ENCODE results near the gene IKBIP. TPM values are rescaled to one million over a fixed set of nuclear protein-coding genes. Genes with fewer than 3 reads are reported as not detected.

Gene IKBIP
- 10 to 100 TPM; 14.5 to 16.8 TPM for total RNA-seq

GRCh38 chr12:98644712-98645571 is at the start of gene IKBIP, which contains the start of gene APAF1:
TSS of gene IKBIP (minus strand) at chr12:98644788. CDS start at chr12:98644701, 87 bp downstream.
TSS of gene APAF1 (plus strand) at chr12:98645290. CDS start at chr12:98648360, 3,070 bp downstream.
- H3K27me3 Mint-ChIP-seq (ENCODE audit: low read depth): no peaks in the 10 kb centered on the region
- peaks cover 24% of the 10 kb centered on the region for H3K4me1 Mint-ChIP-seq (ENCODE audit: low read depth)
- H3K36me3 Mint-ChIP-seq (ENCODE audit: low read depth): peaks cover 10% of the 10 kb centered on the region
- CTCF ChIA-PET: interaction anchor here (0.6 to 1.1 kb wide), 5 partner anchors 50 to 136 kb away, joined by 3 to 5 read pairs (median 4); partner anchors contain the start of gene SLC25A3
- H3K27ac Mint-ChIP-seq: peak within 1 kb of the TSS; percentile 95
- intact Hi-C loops (cut with micrococcal nuclease): loop anchor here (1.0 to 2.0 kb wide), 9 partner anchors 11 to 1555 kb away; partner anchors contain the start of genes ACTR6 and SLC25A3
- peak within 1 kb of the TSS; percentile 96 for H3K4me3 Mint-ChIP-seq
- peaks cover 1% of the 10 kb centered on the region for H3K9me3 Mint-ChIP-seq
- peak; percentile 97 for DNase-seq

GRCh38 chr12:98691351-98691750 is 46.8 kb upstream of the IKBIP start:
- intact Hi-C loops (cut with micrococcal nuclease): no loop called here
- Mint-ChIP-seq H3K4me3 (no peak overlapping the region), H3K36me3 (ENCODE audit: low read depth) (peaks cover 31% of the 10 kb centered on the region), H3K27me3 (ENCODE audit: low read depth) (no peaks in the 10 kb centered on the region), H3K9me3 (no peaks in the 10 kb centered on the region), H3K4me1 (ENCODE audit: low read depth) (peaks cover 7% of the 10 kb centered on the region), H3K27ac (no peak overlapping the region)
- CTCF ChIA-PET: interaction anchor here (0.6 kb wide), 1 partner anchor 25 kb away, joined by 3 read pairs; no protein-coding TSS in a partner anchor
- DNase-seq: no peak

- Mint-ChIP-seq H3K4me1 (ENCODE audit: low read depth) (peaks cover 5% of the 10 kb centered on the region), H3K27ac (no peak overlapping the region), H3K27me3 (ENCODE audit: low read depth) (no peaks in the 10 kb centered on the region), H3K9me3 (no peaks in the 10 kb centered on the region), H3K4me3 (no peak overlapping the region), H3K36me3 (ENCODE audit: low read depth) (peaks cover 21% of the 10 kb centered on the region)
- DNase-seq: no peak
- CTCF ChIA-PET: interaction anchor here (1.0 kb wide), 1 partner anchor 119 kb away, joined by 3 read pairs; no protein-coding TSS in a partner anchor
- intact Hi-C loops (cut with micrococcal nuclease): no loop called here
Measured at GRCh38 chr12:98686603-98687002, 42.0 kb upstream of the IKBIP start.

GRCh38 chr12:98684199-98684598 is 39.6 kb upstream of the IKBIP start:
- Mint-ChIP-seq H3K27ac (no peak overlapping the region), H3K27me3 (ENCODE audit: low read depth) (no peaks in the 10 kb centered on the region), H3K36me3 (ENCODE audit: low read depth) (peaks cover 12% of the 10 kb centered on the region), H3K4me1 (ENCODE audit: low read depth) (no peaks in the 10 kb centered on the region), H3K4me3 (no peak overlapping the region), H3K9me3 (no peaks in the 10 kb centered on the region)
- intact Hi-C loops (cut with micrococcal nuclease): no loop called here
- CTCF ChIA-PET: no interaction called here
- DNase-seq: no peak

GRCh38 chr12:98679611-98680005 is 35.0 kb upstream of the IKBIP start:
- Mint-ChIP-seq H3K27me3 (ENCODE audit: low read depth) (no peaks in the 10 kb centered on the region), H3K9me3 (no peaks in the 10 kb centered on the region), H3K4me1 (ENCODE audit: low read depth) (no peaks in the 10 kb centered on the region), H3K36me3 (ENCODE audit: low read depth) (peaks cover 7% of the 10 kb centered on the region), H3K27ac (no peak overlapping the region), H3K4me3 (no peak overlapping the region)
- no peak for DNase-seq
- intact Hi-C loops (cut with micrococcal nuclease): no loop called here
- CTCF ChIA-PET: interaction anchor here (0.5 to 1.5 kb wide), 5 partner anchors 9 to 185 kb away, joined by 3 to 4 read pairs (median 3); no protein-coding TSS in a partner anchor

- Mint-ChIP-seq H3K27me3 (ENCODE audit: low read depth) (no peaks in the 10 kb centered on the region), H3K27ac (no peak overlapping the region), H3K36me3 (ENCODE audit: low read depth) (peaks cover 7% of the 10 kb centered on the region), H3K4me3 (no peak overlapping the region), H3K4me1 (ENCODE audit: low read depth) (no peaks in the 10 kb centered on the region), H3K9me3 (no peaks in the 10 kb centered on the region)
- CTCF ChIA-PET: interaction anchor here (0.5 to 1.5 kb wide), 4 partner anchors 10 to 185 kb away, joined by 3 to 4 read pairs (median 3); no protein-coding TSS in a partner anchor
- DNase-seq: no peak
- intact Hi-C loops (cut with micrococcal nuclease): no loop called here
Measured at GRCh38 chr12:98678946-98679610, 34.5 kb upstream of the IKBIP start.

- H3K36me3 Mint-ChIP-seq (ENCODE audit: low read depth): peaks cover 8% of the 10 kb centered on the region
- H3K4me3 Mint-ChIP-seq: no peak overlapping the region
- CTCF ChIA-PET: interaction anchor here (1.2 to 1.5 kb wide), 2 partner anchors 17 to 24 kb away, joined by 3 to 4 read pairs; no protein-coding TSS in a partner anchor
- DNase-seq: no peak
- H3K9me3 Mint-ChIP-seq: no peaks in the 10 kb centered on the region
- no peak overlapping the region for H3K27ac Mint-ChIP-seq
- no peaks in the 10 kb centered on the region for H3K27me3 Mint-ChIP-seq (ENCODE audit: low read depth)
- intact Hi-C loops (cut with micrococcal nuclease): no loop called here
- H3K4me1 Mint-ChIP-seq (ENCODE audit: low read depth): no peaks in the 10 kb centered on the region
Measured at GRCh38 chr12:98678236-98678945, 33.8 kb upstream of the IKBIP start.

- Mint-ChIP-seq H3K9me3 (peaks cover 1% of the 10 kb centered on the region), H3K27me3 (ENCODE audit: low read depth) (no peaks in the 10 kb centered on the region), H3K4me1 (ENCODE audit: low read depth) (peaks cover under 1% of the 10 kb centered on the region), H3K36me3 (ENCODE audit: low read depth) (peaks cover 9% of the 10 kb centered on the region), H3K27ac (no peak overlapping the region), H3K4me3 (no peak overlapping the region)
- no peak for DNase-seq
- CTCF ChIA-PET: no interaction called here
- intact Hi-C loops (cut with micrococcal nuclease): no loop called here
Measured at GRCh38 chr12:98674841-98675240, 30.3 kb upstream of the IKBIP start.

- no peak overlapping the region for H3K4me3 Mint-ChIP-seq
- H3K27me3 Mint-ChIP-seq (ENCODE audit: low read depth): no peaks in the 10 kb centered on the region
- peaks cover 3% of the 10 kb centered on the region for H3K4me1 Mint-ChIP-seq (ENCODE audit: low read depth)
- peaks cover 1% of the 10 kb centered on the region for H3K9me3 Mint-ChIP-seq
- no peak overlapping the region for H3K27ac Mint-ChIP-seq
- intact Hi-C loops (cut with micrococcal nuclease): no loop called here
- CTCF ChIA-PET: no interaction called here
- H3K36me3 Mint-ChIP-seq (ENCODE audit: low read depth): peaks cover 23% of the 10 kb centered on the region
- no peak for DNase-seq
Measured at GRCh38 chr12:98671459-98671858, 26.9 kb upstream of the IKBIP start.

GRCh38 chr12:98669751-98670150 is 25.2 kb upstream of the IKBIP start:
- no peak for DNase-seq
- H3K9me3 Mint-ChIP-seq: peaks cover 1% of the 10 kb centered on the region

GRCh38 chr12:98660521-98660920 is 15.9 kb upstream of the IKBIP start:
- CTCF ChIA-PET: interaction anchor here (1.5 kb wide), 1 partner anchor 19 kb away, joined by 4 read pairs; no protein-coding TSS in a partner anchor
- Mint-ChIP-seq H3K4me3 (no peak overlapping the region), H3K27me3 (ENCODE audit: low read depth) (no peaks in the 10 kb centered on the region), H3K36me3 (ENCODE audit: low read depth) (peaks cover 11% of the 10 kb centered on the region), H3K4me1 (ENCODE audit: low read depth) (peaks cover 12% of the 10 kb centered on the region), H3K9me3 (no peaks in the 10 kb centered on the region), H3K27ac (no peak overlapping the region)
- intact Hi-C loops (cut with micrococcal nuclease): no loop called here
- no peak for DNase-seq

More at GRCh38 chr12:98669751-98670150, 25.2 kb upstream of the IKBIP start:
- CTCF ChIA-PET: interaction anchor here (1.0 to 1.1 kb wide), 2 partner anchors 16 to 29 kb away, joined by 3 to 4 read pairs; no protein-coding TSS in a partner anchor
- no peak overlapping the region for H3K27ac Mint-ChIP-seq
- H3K4me1 Mint-ChIP-seq (ENCODE audit: low read depth): peaks cover 3% of the 10 kb centered on the region
- no peak overlapping the region for H3K4me3 Mint-ChIP-seq
- intact Hi-C loops (cut with micrococcal nuclease): no loop called here
- peaks cover 29% of the 10 kb centered on the region for H3K36me3 Mint-ChIP-seq (ENCODE audit: low read depth)
- no peaks in the 10 kb centered on the region for H3K27me3 Mint-ChIP-seq (ENCODE audit: low read depth)

Measured in activated naive CD4-positive, alpha-beta T cell treated with anti-CD3 and anti-CD28 coated beads for 36 hours (primary cell).